Right hindlimb (tissue), 1 donor: ENCODE data around the gene CDC42SE1.

Experiments
- DNase-seq: peaks from one replicate; pipeline ENCODE4 v3.0.0-alpha.2; 2018

The CDC42SE1 gene

GRCh38 chr1:151051356-151052009, 7.9 kb downstream of the CDC42SE1 start:
- DNase-seq = no peak

- no peak for DNase-seq
Measured at GRCh38 chr1:151050051-151050688, 9.3 kb downstream of the CDC42SE1 start.

- no peak for DNase-seq
Measured at GRCh38 chr1:151049458-151049857, 10.0 kb downstream of the CDC42SE1 start.

GRCh38 chr1:151048645-151049032, 10.8 kb downstream of the CDC42SE1 start:
- no peak for DNase-seq

- peak; percentile 83 for DNase-seq
Measured at GRCh38 chr1:151047925-151048644, 11.3 kb downstream of the CDC42SE1 start.

- DNase-seq = peak; percentile 83
Measured at GRCh38 chr1:151047591-151047924, 11.9 kb downstream of the CDC42SE1 start, which contains the start of gene C1orf56. Gene C1orf56, plus strand, starts transcription at chr1:151047751. Its CDS starts 97 bp downstream, at chr1:151047848.

GRCh38 chr1:151043163-151043562, 16.3 kb downstream of the CDC42SE1 start:
- no peak for DNase-seq

GRCh38 chr1:151039521-151039920, 19.9 kb downstream of the CDC42SE1 start:
- no peak for DNase-seq

- DNase-seq = no peak
Measured at GRCh38 chr1:151037032-151037431, 22.4 kb downstream of the CDC42SE1 start.

GRCh38 chr1:151036356-151036755, 23.1 kb downstream of the CDC42SE1 start, which contains the start of gene BNIPL:
Gene BNIPL, plus strand, starts transcription at chr1:151036586. Its CDS starts 140 bp downstream, at chr1:151036726.
- no peak for DNase-seq

GRCh38 chr1:151035167-151035566, 24.3 kb downstream of the CDC42SE1 start:
- DNase-seq = no peak

- DNase-seq = no peak
Measured at GRCh38 chr1:151032164-151032563, 27.3 kb downstream of the CDC42SE1 start.

GRCh38 chr1:151026460-151026859, 33.0 kb downstream of the CDC42SE1 start:
- DNase-seq = no peak

- DNase-seq = peak; percentile 75
Measured at GRCh38 chr1:151024540-151025146, 34.8 kb downstream of the CDC42SE1 start.

GRCh38 chr1:151013518-151013917, 45.9 kb downstream of the CDC42SE1 start:
- no peak for DNase-seq

GRCh38 chr1:151012684-151013471, 46.5 kb downstream of the CDC42SE1 start:
- no peak for DNase-seq

GRCh38 chr1:151011154-151011850, 48.1 kb downstream of the CDC42SE1 start:
- DNase-seq = no peak

- no peak for DNase-seq
Measured at GRCh38 chr1:151010346-151010726, 49.1 kb downstream of the CDC42SE1 start.

GRCh38 chr1:151009674-151010345, 49.6 kb downstream of the CDC42SE1 start:
- no peak for DNase-seq

GRCh38 chr1:151009206-151009587, 50.2 kb downstream of the CDC42SE1 start:
- no peak for DNase-seq
